ENCODE measurements around the gene TVP23B.
"Not testable (repeated sequence)": the region's sequence is repeated elsewhere in the genome, so short reads cannot be mapped to it uniquely, and the experiment has no call there.

DNA sequence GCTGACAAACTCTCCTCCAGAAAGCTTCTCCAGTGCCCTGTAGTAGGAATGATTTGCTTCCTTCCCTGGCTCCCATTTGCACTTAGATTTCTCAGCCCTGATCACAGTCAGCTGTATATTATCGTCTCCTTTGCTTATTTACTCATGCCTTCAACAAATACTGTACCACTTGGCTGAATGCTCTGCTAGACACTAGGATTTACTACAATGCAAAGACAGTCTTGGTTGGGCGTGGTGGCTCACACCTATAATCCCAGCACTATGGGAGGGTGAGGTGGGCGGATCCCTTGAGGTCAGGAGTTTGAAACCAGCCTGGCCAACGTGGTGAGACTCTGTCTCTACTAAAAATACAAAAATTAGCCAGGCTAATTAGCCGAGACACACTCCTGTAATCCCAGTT, 5.9 kb downstream of the TVP23B start:
- not testable (repeated sequence) for TF ChIP-seq CTCF (conservative IDR thresholded peaks at IDR 0.05; ENCODE audit: low read depth, low read length); EZH2phosphoT487 (IDR thresholded peaks at IDR 0.05; ENCODE audit: borderline replicate concordance, low read length)
